Kidney (tissue), 14 donors: ENCODE measurements around the gene TFF1. TPM values are rescaled to one million over a fixed set of nuclear protein-coding genes. Genes with fewer than 3 reads are reported as not detected.

Experiments
- DNase-seq, 5 donors: peaks; one replicate each; pipeline ENCODE4 v3.0.0-alpha.2; 2013 to 2020
- FAIRE-seq: peaks from 2 replicates; lab custom pipeline; 2012; peaks lifted over from hg19 to GRCh38; lab: Jason Lieb, UNC
- H3K27ac ChIP-seq, 2 donors: one replicate each; pipeline ENCODE4 v1.7.0; 2013; ENCODE audit warnings: low read depth in 2 of 2, low read length in 2 of 2, inconsistent platforms in 1 of 2
- H3K27me3 ChIP-seq: one replicate; pipeline ENCODE4 v1.7.1; 2013; ENCODE audit warnings: low read length, inconsistent platforms; ENCODE audit not compliant: control insufficient read depth, insufficient read depth
- H3K36me3 ChIP-seq, 3 donors: one replicate each; pipeline versions ENCODE4 v1.7.0 to v1.7.1; 2013; ENCODE audit warnings: low read length in 3 of 3, control low read depth in 1 of 3, inconsistent platforms in 1 of 3; ENCODE audit not compliant: insufficient read depth in 3 of 3, control insufficient read depth in 2 of 3
- H3K4me1 ChIP-seq, 3 donors: one replicate each; pipeline versions ENCODE4 v1.7.0 to v1.7.1; 2013; ENCODE audit warnings: low read length in 3 of 3, inconsistent platforms in 1 of 3, low read depth in 1 of 3; ENCODE audit not compliant: control insufficient read depth in 2 of 3, insufficient read depth in 2 of 3
- H3K4me3 ChIP-seq, 3 donors: one replicate each; pipeline versions ENCODE4 v1.7.0 to v1.8.1; 2013; ENCODE audit warnings: low read length in 3 of 3, control low read depth in 1 of 3, inconsistent platforms in 1 of 3
- H3K9ac ChIP-seq, 3 donors: one replicate each; pipeline versions ENCODE4 v1.7.0 to v1.7.1; 2013; ENCODE audit warnings: low read length in 3 of 3, control low read depth in 1 of 3, inconsistent platforms in 1 of 3
- H3K9me3 ChIP-seq, 3 donors: one replicate each; pipeline versions ENCODE4 v1.7.0 to v1.7.1; 2013; ENCODE audit warnings: low read length in 3 of 3, control low read depth in 1 of 3, inconsistent platforms in 1 of 3; ENCODE audit not compliant: control insufficient read depth in 2 of 3, insufficient read depth in 1 of 3
- CTCF ChIP-seq: IDR thresholded peaks from 3 replicates; pipeline ENCODE4 v1.5.1; 2012; ENCODE audit warnings: mild to moderate bottlenecking, moderate library complexity, borderline replicate concordance; ENCODE audit not compliant: insufficient read depth; ENCODE audit errors: extremely low read depth
- intact Hi-C: fragments of 100-400 bp; cut with DNase I; formaldehyde crosslinking; loops from one replicate; pipeline ENCODE4 v1.11.1; 2022
- polyA plus RNA-seq: library from polyadenylated mRNA; stranded (reverse); fragments of 350-450 nt; fragmentation: Illumina TruSeq; extraction: RNeasy Lipid Tissue Mini Kit (QIAGEN cat#74804); gene quantifications from one replicate; pipeline ENCODE4 v1.2.3, GENCODE V29; 2014; ENCODE audit warnings: low read depth, low replicate concordance; ENCODE audit not compliant: insufficient read depth
- total RNA-seq: library from RNA; stranded (reverse); fragmentation: NEBNext Ultra II Directional; extraction: Animal tissue kit (Norgen Biotek cat#: 25700); gene quantifications from one replicate; pipeline ENCODE4 v1.2.1, GENCODE V29; 2021
- donor health status: control.
- donor health status: control.
- donor health status: control.
- donor health status: control.
- donor health status: control.
- donor health status: DM: yes; HTN: yes; CAD: no.
- donor health status: Normal renal cell carcinoma (clear cell type).

Gene TFF1
- total and polyA plus RNA-seq, 2 donors from 2014 or later: not detected

GRCh38 chr21:42317826-42318746 lies 48.2 kb downstream of the TFF1 start:
- Histone ChIP-seq H3K27ac (no peak overlapping the region), H3K9ac (no peak overlapping the region), H3K36me3 (no peaks in the 10 kb centered on the region), H3K4me3 (no peak overlapping the region), H3K9me3 (no peaks in the 10 kb centered on the region), H3K27me3 (no peaks in the 10 kb centered on the region), H3K4me1 (no peaks in the 10 kb centered on the region)
- peak in 2 of 5 donors; percentile 39 to 53 for DNase-seq
- no peak for TF ChIP-seq CTCF
- intact Hi-C loops: no loop called here
- FAIRE-seq: no peak

GRCh38 chr21:42317341-42317741 lies 49.0 kb downstream of the TFF1 start:
- no peaks in the 10 kb centered on the region for H3K36me3 ChIP-seq
- H3K9ac ChIP-seq: no peak overlapping the region
- intact Hi-C loops: no loop called here
- no peak for TF ChIP-seq CTCF
- DNase-seq (peak in 1 of 5 donors; percentile 59), FAIRE-seq (no peak)
- no peaks in the 10 kb centered on the region for H3K9me3 ChIP-seq
- H3K27me3 ChIP-seq: no peaks in the 10 kb centered on the region
- no peak overlapping the region for H3K27ac ChIP-seq
- H3K4me3 ChIP-seq: no peak overlapping the region
- no peaks in the 10 kb centered on the region for H3K4me1 ChIP-seq

- Histone ChIP-seq H3K36me3 (no peaks in the 10 kb centered on the region), H3K27ac (no peak overlapping the region), H3K9me3 (no peaks in the 10 kb centered on the region), H3K9ac (no peak overlapping the region), H3K4me3 (no peak overlapping the region), H3K27me3 (no peaks in the 10 kb centered on the region), H3K4me1 (no peaks in the 10 kb centered on the region)
- peak in 1 of 5 donors; percentile 49 for DNase-seq
- no peak for FAIRE-seq
- intact Hi-C loops: no loop called here
- TF ChIP-seq CTCF: no peak
Observed at GRCh38 chr21:42316891-42317290, 49.4 kb downstream of the TFF1 start.
